Activated CD4-positive, alpha-beta T cell treated with anti-CD3 and anti-CD28 coated beads for 24 hours (primary cell): ENCODE measurements around the gene TFCP2L1.
"Not testable (repeated sequence)": the region's sequence is repeated elsewhere in the genome, so short reads cannot be mapped to it uniquely, and the experiment has no call there.

Experiments used
- DNase-seq, 2 donors: peaks; one replicate each; pipeline ENCODE4 v3.0.0-alpha.2; 2020; ENCODE audit warnings: low read depth in 2 of 2

TFCP2L1 gene

GRCh38 chr2:121295911-121296650 lies 11.1 kb upstream of the TFCP2L1 start:
- DNase-seq = no peak

GRCh38 chr2:121294881-121295840 lies 10.2 kb upstream of the TFCP2L1 start:
- DNase-seq = no peak

GRCh38 chr2:121293450-121294325 lies 8.7 kb upstream of the TFCP2L1 start:
- DNase-seq = no peak

GRCh38 chr2:121291251-121291580 lies 6.2 kb upstream of the TFCP2L1 start:
- no peak for DNase-seq

GRCh38 chr2:121289271-121289670 lies 4.3 kb upstream of the TFCP2L1 start:
- DNase-seq = no peak

GRCh38 chr2:121288454-121289231 lies 3.6 kb upstream of the TFCP2L1 start:
- no peak for DNase-seq

- no peak for DNase-seq
These were observed 3.0 kb upstream of the TFCP2L1 start for GRCh38 chr2:121287956-121288355.

GRCh38 chr2:121287146-121287798 lies 2.3 kb upstream of the TFCP2L1 start:
- DNase-seq = no peak

- DNase-seq = no peak
These were observed 1.5 kb upstream of the TFCP2L1 start for GRCh38 chr2:121286506-121286905.

- no peak for DNase-seq
These were observed 924 bp upstream of the TFCP2L1 start for GRCh38 chr2:121285926-121286325.

GRCh38 chr2:121283670-121284462 lies 1.1 kb downstream of the TFCP2L1 start:
- no peak for DNase-seq

- no peak for DNase-seq
These were observed 2.1 kb downstream of the TFCP2L1 start for GRCh38 chr2:121282800-121283385.

GRCh38 chr2:121281694-121282093 lies 3.3 kb downstream of the TFCP2L1 start:
- no peak for DNase-seq

- no peak for DNase-seq
These were observed 3.9 kb downstream of the TFCP2L1 start for GRCh38 chr2:121281107-121281506.

- DNase-seq = no peak
These were observed 5.4 kb downstream of the TFCP2L1 start for GRCh38 chr2:121279476-121280220.

GRCh38 chr2:121276341-121276740 lies 8.7 kb downstream of the TFCP2L1 start:
- DNase-seq = no peak

GRCh38 chr2:121273116-121273515 lies 11.9 kb downstream of the TFCP2L1 start:
- no peak for DNase-seq

GRCh38 chr2:121272596-121272995 lies 12.4 kb downstream of the TFCP2L1 start:
- DNase-seq = no peak

- not testable (repeated sequence) for DNase-seq
These were observed 15.6 kb downstream of the TFCP2L1 start for GRCh38 chr2:121269436-121269835.
